Measurements from ENCODE around the gene TRAF3IP3.

DNA sequence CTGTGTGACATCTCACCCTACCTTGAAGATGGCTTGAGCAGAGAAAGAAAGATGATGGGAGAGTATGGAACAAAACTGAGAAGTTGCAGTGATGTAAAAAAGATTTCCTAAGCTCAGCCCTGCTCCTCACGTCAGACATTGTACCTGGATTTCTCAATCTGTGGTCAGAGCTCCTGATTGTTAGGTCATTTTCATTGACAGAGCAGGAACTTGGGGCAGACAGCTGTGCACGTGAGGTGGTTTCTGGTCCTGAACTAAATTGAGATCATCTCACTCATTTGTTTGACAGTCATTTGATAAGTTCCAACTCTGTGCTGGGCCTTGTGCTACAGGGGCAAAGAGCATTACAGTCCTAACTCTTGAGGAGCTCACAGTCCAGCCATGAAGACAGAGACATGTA, 10.2 kb downstream of the TRAF3IP3 start:
- TF ChIP-seq, protein P1, sequence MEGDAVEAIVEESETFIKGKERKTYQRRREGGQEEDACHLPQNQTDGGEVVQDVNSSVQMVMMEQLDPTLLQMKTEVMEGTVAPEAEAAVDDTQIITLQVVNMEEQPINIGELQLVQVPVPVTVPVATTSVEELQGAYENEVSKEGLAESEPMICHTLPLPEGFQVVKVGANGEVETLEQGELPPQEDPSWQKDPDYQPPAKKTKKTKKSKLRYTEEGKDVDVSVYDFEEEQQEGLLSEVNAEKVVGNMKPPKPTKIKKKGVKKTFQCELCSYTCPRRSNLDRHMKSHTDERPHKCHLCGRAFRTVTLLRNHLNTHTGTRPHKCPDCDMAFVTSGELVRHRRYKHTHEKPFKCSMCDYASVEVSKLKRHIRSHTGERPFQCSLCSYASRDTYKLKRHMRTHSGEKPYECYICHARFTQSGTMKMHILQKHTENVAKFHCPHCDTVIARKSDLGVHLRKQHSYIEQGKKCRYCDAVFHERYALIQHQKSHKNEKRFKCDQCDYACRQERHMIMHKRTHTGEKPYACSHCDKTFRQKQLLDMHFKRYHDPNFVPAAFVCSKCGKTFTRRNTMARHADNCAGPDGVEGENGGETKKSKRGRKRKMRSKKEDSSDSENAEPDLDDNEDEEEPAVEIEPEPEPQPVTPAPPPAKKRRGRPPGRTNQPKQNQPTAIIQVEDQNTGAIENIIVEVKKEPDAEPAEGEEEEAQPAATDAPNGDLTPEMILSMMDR (conservative IDR thresholded peaks at IDR 0.05 in 1 of 2, IDR thresholded peaks at IDR 0.05 in 1 of 2; ENCODE audit: low read depth in 1 of 2, low read length in 2 of 2), result no peak
- TF ChIP-seq EZH2 (IDR thresholded peaks at IDR 0.05; ENCODE audit: low read length, missing control alignments), result no peak

Measured in fibroblast of lung (primary cell).